GM18502 (cell line): ENCODE data around the gene ABHD16B.
A peak's percentile ranks its signal among the peaks of the same experiment; 100 is the strongest.
"Not testable (repeated sequence)": the region's sequence is repeated elsewhere in the genome, so short reads cannot be mapped to it uniquely, and the experiment has no call there.

ENCODE experiments used
- ATAC-seq: cut with Tn5 transposase; IDR thresholded peaks from one replicate; pipeline ENCODE4 v1.9.1; 2021; ENCODE audit warnings: mild to moderate bottlenecking; ENCODE audit not compliant: unreplicated experiment, poor library complexity

The ABHD16B gene

DNA sequence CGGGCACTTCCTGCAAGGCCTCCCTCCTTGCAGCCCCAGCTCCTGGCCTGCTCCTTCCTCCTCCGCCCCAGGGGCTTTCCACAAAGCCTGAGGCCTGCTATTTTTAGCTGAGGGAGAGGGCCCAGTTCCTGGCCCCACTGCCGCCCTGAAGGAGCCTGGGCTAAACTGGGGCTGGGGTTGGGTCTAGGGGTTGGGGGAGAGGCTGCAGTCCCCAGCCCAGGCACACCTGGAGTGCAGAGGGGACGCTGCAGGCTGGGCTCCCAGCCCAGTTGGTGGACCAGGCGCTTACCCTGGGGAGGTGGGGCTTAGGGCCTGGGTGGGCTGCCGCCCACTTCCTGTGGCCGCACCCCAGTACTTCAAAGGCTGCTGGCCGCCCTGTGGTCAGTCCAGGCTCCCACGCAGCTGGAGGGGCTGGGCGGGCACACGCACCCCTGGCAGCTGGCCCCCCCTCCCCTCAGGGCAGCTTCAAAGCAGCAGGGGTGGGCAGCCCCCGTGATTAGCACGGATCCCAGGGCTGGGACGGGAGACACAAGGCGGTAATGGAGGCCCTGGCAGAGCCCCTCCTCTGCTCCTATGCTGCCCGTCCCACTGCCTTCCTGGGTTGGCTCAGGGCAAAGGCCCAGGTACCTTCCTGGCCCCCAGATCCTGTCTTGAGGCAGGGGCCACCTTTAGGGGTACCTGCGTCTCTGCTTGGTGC, 7.1 kb upstream of the ABHD16B start:
- no peak for ATAC-seq

DNA sequence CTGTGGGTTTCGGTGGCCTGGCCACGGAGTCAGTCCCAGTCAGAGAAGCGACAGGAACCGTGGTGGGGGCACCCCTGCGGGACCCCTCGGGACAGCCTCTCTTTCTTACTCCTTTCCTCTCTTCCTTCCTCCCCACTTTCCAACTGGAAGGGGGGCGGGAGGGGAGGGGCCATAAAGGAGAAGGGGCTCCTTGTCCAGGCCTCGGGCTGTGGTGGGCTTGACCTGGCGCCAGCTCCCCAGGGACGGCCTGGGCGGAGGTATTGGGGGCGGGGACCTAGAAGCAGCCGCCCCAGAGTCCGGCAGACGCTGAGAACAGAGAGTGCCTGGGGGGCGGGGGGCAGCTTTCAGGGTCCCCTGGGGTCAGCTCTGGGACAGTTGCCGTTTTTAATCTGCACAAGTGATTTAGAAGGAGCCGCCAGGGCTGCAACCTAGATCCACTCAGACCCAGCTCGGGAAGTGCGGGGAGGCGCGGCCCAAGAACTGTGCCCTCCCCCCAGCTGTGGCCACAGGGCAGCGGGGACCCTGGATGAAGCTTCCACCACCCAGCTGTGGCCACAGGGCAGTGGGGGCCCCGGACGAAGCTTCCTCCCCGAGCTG, 6.4 kb upstream of the ABHD16B start:
- ATAC-seq: no peak

GRCh38 chr20:63855363-63856097, 5.8 kb upstream of the ABHD16B start:
- ATAC-seq: no peak

- ATAC-seq: no peak
Measured at GRCh38 chr20:63856098-63856511, 5.2 kb upstream of the ABHD16B start.

DNA sequence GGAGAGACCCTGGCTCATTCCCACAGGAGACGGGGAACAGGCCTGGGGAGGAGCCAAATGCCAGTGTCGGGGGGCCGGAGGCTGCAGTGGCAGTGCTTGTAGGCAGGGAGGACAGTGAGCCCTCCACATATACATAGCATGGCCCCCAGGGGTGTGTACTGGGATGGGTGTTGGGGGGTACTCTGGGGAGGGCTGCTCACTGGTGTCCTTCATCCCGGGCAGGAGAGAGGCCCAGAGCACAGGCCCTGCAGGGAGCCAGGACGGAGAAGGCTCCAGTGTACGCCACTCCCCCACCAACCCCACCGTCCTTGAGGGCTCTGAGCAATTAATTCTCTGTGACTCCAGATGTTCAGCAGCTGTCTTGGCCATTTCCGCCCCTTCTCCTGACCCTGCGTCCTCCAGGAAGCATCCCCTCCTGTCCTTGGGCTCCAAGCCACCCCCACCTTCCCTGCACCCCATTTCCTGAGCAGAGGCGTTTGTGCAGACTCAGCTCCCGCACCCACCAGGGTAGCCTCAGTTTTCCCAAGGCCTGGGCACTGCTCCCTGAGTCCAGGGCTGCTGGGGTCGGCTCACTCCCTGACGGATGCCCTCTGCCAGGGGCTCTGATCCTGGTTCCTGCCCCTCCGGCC, 3.4 kb upstream of the ABHD16B start:
- ATAC-seq: no peak

GRCh38 chr20:63858393-63859165, 2.7 kb upstream of the ABHD16B start:
- ATAC-seq: no peak

DNA sequence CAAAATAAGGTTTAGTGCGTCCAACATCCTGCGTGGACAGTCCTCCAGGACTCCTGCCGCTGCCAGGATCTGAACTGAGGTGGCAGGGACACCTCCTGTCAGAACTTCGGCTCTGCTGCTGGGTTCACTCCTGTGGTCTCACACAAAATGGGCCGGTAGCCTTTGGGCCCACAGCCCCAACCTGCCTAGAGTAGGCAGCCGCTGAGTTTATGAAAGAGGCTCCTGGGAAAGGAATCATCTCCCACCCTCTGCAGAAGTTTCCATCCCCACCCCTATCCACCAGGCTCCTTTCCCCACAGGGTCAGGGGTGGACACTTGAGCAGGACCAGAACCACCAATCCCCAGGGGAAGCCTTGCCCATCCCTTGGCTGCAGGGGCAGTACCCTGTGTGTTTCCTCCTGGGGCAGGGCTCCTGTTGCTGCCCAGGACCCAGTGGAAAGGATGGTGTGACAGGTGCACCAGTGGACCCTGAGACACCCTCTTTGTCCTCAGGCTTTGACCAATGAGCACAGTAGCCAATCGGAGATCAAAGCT, 2.1 kb upstream of the ABHD16B start:
- ATAC-seq: no peak

GRCh38 chr20:63860325-63861051, 810 bp upstream of the ABHD16B start:
- ATAC-seq: no peak

DNA sequence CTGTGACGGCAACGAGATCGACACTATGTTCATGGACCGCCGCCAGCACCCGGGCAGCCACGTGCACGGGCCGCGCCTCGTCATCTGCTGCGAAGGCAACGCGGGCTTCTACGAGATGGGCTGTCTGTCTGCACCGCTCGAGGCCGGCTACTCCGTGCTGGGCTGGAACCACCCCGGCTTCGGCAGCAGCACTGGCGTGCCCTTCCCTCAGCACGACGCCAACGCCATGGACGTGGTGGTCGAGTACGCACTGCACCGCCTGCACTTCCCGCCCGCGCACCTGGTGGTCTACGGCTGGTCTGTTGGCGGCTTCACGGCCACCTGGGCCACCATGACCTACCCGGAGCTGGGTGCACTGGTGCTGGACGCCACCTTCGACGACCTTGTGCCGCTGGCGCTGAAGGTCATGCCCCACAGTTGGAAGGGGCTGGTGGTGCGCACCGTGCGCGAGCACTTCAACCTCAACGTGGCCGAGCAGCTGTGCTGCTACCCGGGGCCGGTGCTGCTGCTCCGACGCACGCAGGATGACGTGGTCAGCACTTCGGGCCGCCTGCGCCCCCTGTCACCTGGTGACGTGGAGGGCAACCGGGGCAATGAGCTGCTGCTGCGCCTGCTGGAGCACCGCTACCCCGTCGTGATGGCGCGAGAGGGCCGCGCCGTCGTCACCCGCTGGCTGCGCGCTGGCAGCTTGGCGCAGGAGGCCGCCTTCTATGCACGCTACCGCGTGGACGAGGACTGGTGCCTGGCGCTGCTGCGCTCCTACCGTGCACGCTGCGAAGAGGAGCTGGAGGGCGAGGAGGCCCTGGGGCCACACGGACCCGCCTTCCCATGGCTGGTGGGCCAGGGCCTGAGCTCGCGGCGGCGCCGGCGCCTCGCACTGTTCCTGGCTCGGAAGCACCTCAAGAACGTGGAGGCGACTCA, 943 bp downstream of the ABHD16B start:
- no peak for ATAC-seq

- no peak for ATAC-seq
Measured at GRCh38 chr20:63863021-63863797, 1.9 kb downstream of the ABHD16B start.

- ATAC-seq: peak; percentile 68
Measured at GRCh38 chr20:63863798-63864544, 2.7 kb downstream of the ABHD16B start.

DNA sequence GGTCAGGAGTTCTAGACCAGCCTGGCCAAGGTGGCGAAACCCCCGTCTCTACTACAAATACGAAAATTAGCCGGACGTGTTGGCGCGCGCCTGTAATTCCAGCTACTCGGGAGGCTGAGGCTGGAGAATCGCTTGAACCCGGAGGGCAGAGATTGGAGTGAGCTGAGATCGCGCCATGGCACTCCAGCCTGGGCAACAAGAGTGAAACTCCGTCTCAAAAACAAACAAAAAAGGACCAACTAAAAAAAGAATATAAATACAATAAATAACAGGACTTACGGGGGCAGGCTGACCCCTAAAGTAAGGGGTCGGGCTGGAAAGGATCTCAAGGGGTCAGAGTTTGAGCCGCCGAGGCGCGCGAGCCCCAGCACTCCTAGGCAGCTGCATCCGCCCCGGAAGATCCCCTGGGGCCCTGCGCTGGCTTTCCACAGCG, 3.3 kb downstream of the ABHD16B start:
- ATAC-seq: no peak

GRCh38 chr20:63864978-63865640, 3.8 kb downstream of the ABHD16B start, which contains the start of gene TPD52L2:
TSS of gene TPD52L2 (plus strand) at chr20:63865270. CDS start at chr20:63865366, 96 bp downstream.
- peak; percentile 79 for ATAC-seq

DNA sequence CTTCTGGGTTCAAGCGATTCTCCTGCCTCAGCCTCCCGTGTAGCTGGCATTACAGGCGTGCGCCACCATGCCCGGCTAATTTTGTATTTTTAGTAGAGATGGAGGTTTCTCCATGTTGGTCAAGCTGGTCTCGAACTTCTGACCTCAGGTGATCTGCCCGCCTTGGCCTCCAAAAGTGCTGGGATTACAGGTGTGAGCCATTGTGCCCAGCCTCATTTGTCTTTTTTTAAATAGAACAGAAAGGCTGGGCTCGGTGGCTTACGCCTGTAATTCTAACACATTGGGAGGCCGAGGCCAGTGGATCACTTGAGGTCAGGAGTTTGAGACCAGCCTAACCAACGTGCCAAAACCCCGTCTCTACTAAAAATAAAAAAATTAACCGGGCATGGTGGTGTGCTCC, 5.7 kb downstream of the ABHD16B start:
- not testable (repeated sequence) for ATAC-seq

DNA sequence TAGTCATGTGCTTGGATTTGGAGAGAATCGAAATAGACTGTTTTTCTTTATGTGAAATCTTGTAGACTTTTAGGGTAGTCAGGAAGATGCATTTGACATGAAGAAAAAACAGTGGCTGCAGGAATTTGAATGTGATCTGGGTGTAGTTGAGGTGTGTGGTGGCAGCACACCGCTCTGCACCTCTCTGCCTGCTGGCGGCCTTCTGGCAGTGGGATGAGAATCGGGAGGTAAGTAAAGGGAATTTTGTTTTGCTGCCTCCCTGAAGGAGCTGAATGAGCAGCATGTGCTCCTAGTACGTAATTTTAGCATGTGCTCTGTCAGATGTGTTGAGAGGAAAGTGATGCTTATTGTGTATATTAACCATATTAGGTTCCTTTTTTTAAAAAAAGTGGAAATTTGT, 7.0 kb downstream of the ABHD16B start:
- no peak for ATAC-seq

GRCh38 chr20:63873477-63873971, 12.2 kb downstream of the ABHD16B start:
- no peak for ATAC-seq
